Calu3 (cell line): Measurements from ENCODE around the gene TTC39C. TPM values are rescaled to one million over a fixed set of nuclear protein-coding genes. Genes with fewer than 3 reads are reported as not detected.

Experiments used
- BruUV-seq: library from RNA; stranded (reverse); fragments of 400-500 nt; replicated peaks from 2 replicates; lab custom pipeline; 2021; lab: Mats Ljungman, UMichigan
- CTCF ChIA-PET: fragments of 300-600 bp; sonication (Branson Sonifier 250); formaldehyde crosslinking; loops from one replicate; lab custom pipeline; 2022; ENCODE audit warnings: antibody characterized with exemption; lab: Charles Lee
- DNase-seq: peaks from one replicate; pipeline ENCODE4 v3.0.0; 2022
- H3K27ac Mint-ChIP-seq: one replicate; pipeline ENCODE4 v1.8.0; 2022; ENCODE audit warnings: mixed read lengths; ENCODE audit not compliant: unreplicated experiment
- H3K27me3 Mint-ChIP-seq: one replicate; pipeline ENCODE4 v1.8.0; 2022; ENCODE audit warnings: mixed read lengths; ENCODE audit not compliant: unreplicated experiment
- H3K36me3 Mint-ChIP-seq: one replicate; pipeline ENCODE4 v1.8.0; 2022; ENCODE audit warnings: mild to moderate bottlenecking, moderate library complexity, mixed read lengths; ENCODE audit not compliant: insufficient read depth, unreplicated experiment
- H3K4me1 Mint-ChIP-seq: one replicate; pipeline ENCODE4 v1.8.0; 2022; ENCODE audit warnings: mild to moderate bottlenecking, low read depth, mixed read lengths; ENCODE audit not compliant: unreplicated experiment
- H3K4me3 Mint-ChIP-seq: one replicate; pipeline ENCODE4 v1.8.0; 2022; ENCODE audit warnings: mild to moderate bottlenecking, low read depth, moderate library complexity, mixed read lengths; ENCODE audit not compliant: unreplicated experiment
- H3K9me3 Mint-ChIP-seq: one replicate; pipeline ENCODE4 v1.8.0; 2022; ENCODE audit warnings: low read depth, mixed read lengths; ENCODE audit not compliant: unreplicated experiment
- CTCF ChIP-seq: fragments of 200-600 bp; IDR thresholded peaks from one replicate; pipeline ENCODE4 v1.8.0; 2022; ENCODE audit warnings: antibody characterized with exemption; ENCODE audit not compliant: unreplicated experiment
- intact Hi-C: fragments of 100-400 bp; cut with micrococcal nuclease; formaldehyde crosslinking; loops from one replicate; pipeline ENCODE4 v1.10.0; 2022; ENCODE audit not compliant: unreplicated experiment
- total RNA-seq: library from RNA; stranded (reverse); gene quantifications from 2 replicates; pipeline ENCODE4 v1.2.3, GENCODE V29; 2022

The TTC39C gene
- total RNA-seq, 1 experiment from 2014 or later = 26.8 TPM

GRCh38 chr18:23994361-23994902 lies 20.1 kb upstream of the TTC39C start:
- intact Hi-C loops = loop anchor here (10.0 kb wide), 1 partner anchor 170 kb away; no protein-coding TSS in a partner anchor
- DNase-seq = peak; percentile 47
- no peak for TF ChIP-seq CTCF
- H3K27me3 Mint-ChIP-seq = no peaks in the 10 kb centered on the region
- CTCF ChIA-PET = no interaction called here
- H3K9me3 Mint-ChIP-seq = no peaks in the 10 kb centered on the region
- H3K4me3 Mint-ChIP-seq = peak overlapping the region; percentile 48
- no peaks in the 10 kb centered on the region for H3K36me3 Mint-ChIP-seq
- no peak overlapping the region for H3K27ac Mint-ChIP-seq
- peaks cover 46% of the 10 kb centered on the region for H3K4me1 Mint-ChIP-seq
- no TSS peak for BruUV-seq

DNA sequence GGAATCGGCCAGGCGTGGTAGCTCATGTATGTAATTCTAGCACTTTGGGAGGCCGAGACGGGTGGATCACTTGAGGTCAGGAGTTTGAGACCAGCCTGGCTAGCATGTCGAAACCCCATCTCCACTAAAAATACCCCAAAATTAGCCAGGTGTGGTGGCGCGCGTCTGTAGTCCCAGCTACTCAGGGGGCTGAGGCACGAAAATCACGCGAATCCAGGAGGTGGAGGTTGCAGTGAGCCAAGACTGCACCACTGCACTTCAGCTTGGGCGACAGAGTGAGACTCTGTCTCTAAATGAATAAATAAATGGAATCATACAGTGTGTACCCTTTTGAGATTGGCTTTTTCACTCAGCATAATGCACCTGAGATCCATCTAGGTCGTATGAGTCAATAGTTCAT lies 19.4 kb upstream of the TTC39C start:
- Mint-ChIP-seq H3K4me3 (no peak overlapping the region), H3K4me1 (peaks cover 46% of the 10 kb centered on the region), H3K36me3 (no peaks in the 10 kb centered on the region), H3K27me3 (no peaks in the 10 kb centered on the region), H3K27ac (no peak overlapping the region), H3K9me3 (no peaks in the 10 kb centered on the region)
- BruUV-seq = no TSS peak
- intact Hi-C loops = loop anchor here (10.0 kb wide), 1 partner anchor 170 kb away; no protein-coding TSS in a partner anchor
- DNase-seq = no peak
- CTCF ChIA-PET = no interaction called here
- no peak for TF ChIP-seq CTCF

DNA sequence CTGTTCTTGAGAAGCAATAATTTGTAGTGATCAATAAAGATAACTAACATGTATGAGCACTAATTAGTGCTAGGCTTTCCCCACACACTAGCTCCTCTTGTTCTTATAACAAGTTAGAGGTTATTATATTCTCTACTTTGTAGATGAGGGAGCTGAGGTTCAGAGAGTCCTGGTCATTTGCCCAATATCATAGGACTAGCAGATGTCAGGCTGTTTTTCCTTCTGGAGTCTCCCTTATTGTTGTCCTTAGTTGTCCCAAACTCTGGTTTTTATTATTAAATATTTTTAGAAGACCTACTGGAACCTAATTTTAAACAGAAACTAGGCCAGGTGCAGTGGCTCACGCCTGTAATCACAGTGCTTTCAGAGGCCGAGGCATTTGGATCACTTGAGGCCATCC lies 16.5 kb upstream of the TTC39C start:
- no TSS peak for BruUV-seq
- Mint-ChIP-seq H3K9me3 (no peaks in the 10 kb centered on the region), H3K36me3 (no peaks in the 10 kb centered on the region), H3K4me1 (peaks cover 36% of the 10 kb centered on the region), H3K27ac (no peak overlapping the region), H3K4me3 (no peak overlapping the region), H3K27me3 (no peaks in the 10 kb centered on the region)
- CTCF ChIA-PET = interaction anchor here (0.7 to 1.1 kb wide), 2 partner anchors 19 to 367 kb away, joined by 3 read pairs; no protein-coding TSS in a partner anchor
- TF ChIP-seq CTCF = no peak
- DNase-seq = no peak
- intact Hi-C loops = loop anchor here (10.0 kb wide), 1 partner anchor 173 kb away; no protein-coding TSS in a partner anchor

GRCh38 chr18:23998820-23999219 lies 15.7 kb upstream of the TTC39C start:
- no TSS peak for BruUV-seq
- H3K27me3 Mint-ChIP-seq = no peaks in the 10 kb centered on the region
- no peak for TF ChIP-seq CTCF
- H3K36me3 Mint-ChIP-seq = no peaks in the 10 kb centered on the region
- H3K4me1 Mint-ChIP-seq = peaks cover 35% of the 10 kb centered on the region
- H3K9me3 Mint-ChIP-seq = no peaks in the 10 kb centered on the region
- H3K27ac Mint-ChIP-seq = peak overlapping the region; percentile 58
- peak; percentile 57 for DNase-seq
- CTCF ChIA-PET = interaction anchor here (0.6 to 1.1 kb wide), 5 partner anchors 11 to 77 kb away, joined by 3 to 4 read pairs (median 3); no protein-coding TSS in a partner anchor
- no peak overlapping the region for H3K4me3 Mint-ChIP-seq
- intact Hi-C loops = loop anchor here (10.0 kb wide), 1 partner anchor 174 kb away; no protein-coding TSS in a partner anchor
